HEK293 (cell line): ENCODE data around the gene ZNF439.

Experiments
- ATF2 ChIP-seq: fragments of 450-650 bp; formaldehyde crosslinking; IDR thresholded peaks from 2 replicates; pipeline ENCODE4 v1.5.1; 2016; ENCODE audit warnings: missing biosample characterization, missing genetic modification characterization, low read depth
- CTCF ChIP-seq: fragments of 450-650 bp; formaldehyde crosslinking; IDR thresholded peaks from 2 replicates; pipeline ENCODE4 v1.5.1; 2016; ENCODE audit warnings: missing biosample characterization, missing genetic modification characterization
- ZNF423 ChIP-seq: fragments of 450-650 bp; formaldehyde crosslinking; IDR thresholded peaks from 2 replicates; pipeline ENCODE4 v1.5.1; 2016; ENCODE audit warnings: missing biosample characterization, missing genetic modification characterization

DNA sequence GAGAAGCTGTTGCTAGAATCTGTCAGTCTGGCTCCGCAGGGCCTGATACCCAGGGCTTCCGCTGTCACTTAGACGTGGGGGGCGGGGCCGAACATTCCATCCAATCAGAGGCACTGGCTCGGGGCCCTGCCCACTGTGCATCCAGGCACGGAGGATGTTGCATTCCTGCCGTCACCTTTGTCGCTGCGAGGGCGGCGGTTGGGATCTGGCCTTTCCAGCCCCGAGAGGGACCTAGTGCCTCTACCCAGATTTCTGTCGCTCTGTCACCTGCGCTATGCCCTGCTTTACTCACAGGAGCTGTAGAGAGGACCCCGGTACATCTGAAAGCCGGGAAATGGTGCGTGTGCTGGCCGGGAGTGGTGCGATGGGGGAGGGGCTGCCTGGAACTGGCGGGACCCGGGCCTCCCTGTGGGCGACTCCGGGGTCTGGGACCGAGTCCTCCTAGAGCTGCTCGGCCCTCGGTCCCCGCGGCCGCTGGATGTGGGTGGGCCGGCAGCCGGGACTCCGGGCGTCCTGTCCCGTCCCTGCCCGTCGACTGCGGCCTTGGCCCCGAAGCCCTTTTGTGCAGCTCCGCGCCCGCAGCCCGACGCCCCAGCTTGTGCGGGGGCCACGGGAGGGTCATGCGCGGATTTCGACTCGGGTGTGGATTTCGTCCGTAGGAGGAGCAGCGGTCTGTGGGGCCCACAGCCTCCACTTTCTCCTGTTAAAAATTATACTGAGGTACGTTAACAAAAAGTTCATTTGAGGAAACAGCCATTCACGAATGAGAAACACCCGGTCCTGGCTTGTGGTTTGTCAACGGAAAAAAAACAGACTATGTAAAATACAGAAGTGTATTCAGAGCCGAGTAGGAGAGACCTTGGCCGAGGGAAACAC is at the start of gene ZNF439:
- no peak for TF ChIP-seq ZNF423 (tag by site-specific recombination)
- TF ChIP-seq CTCF (tag by site-specific recombination): no peak
- TF ChIP-seq ATF2: no peak
